ENCODE data around the gene EPSTI1. TPM values are rescaled to one million over a fixed set of nuclear protein-coding genes. Genes with fewer than 3 reads are reported as not detected.
A peak's percentile ranks its signal among the peaks of the same experiment; 100 is the strongest.

EPSTI1 gene
- total and polyA plus RNA-seq, 10 of the 15 experiments (the other 5 are each of a cell fraction or from before 2014, with no cell fraction given), result 4.7 to 32.0 (median 24.2) TPM

DNA sequence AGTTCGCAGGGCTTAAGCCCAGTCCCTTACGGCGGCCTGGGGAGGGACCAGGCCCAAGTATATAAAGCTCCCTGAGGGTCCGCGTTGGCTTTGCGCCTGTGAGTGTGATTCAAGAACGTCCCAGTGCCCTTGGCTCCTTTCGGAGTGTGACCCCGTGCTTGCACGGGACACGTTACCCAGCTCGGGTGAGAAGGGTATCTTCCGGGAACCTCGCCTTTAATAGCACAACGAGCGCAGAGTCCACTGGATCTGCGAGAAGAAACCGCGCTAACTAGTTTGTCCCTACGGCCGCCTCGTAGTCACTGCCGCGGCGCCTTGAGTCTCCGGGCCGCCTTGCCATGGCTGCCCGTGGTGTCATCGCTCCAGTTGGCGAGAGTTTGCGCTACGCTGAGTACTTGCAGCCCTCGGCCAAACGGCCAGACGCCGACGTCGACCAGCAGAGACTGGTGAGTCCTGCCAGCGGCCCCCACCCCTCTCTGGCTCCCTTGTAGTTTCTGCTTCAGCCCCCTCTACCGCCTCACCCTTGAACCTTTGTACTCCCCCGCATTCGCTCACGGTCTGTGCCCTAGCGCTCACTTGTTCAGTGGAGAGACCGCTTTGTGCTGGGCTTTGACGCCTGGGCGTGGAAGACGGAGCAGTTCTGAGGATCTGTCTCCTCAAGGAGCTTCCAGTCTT lies 31.4 kb upstream of the EPSTI1 start, which contains the start of gene DNAJC15:
Gene DNAJC15 (plus strand): TSS at position 298 of the 675 bp plus-strand sequence. CDS start 41 bp downstream, at position 339.
- Histone ChIP-seq H3K79me2 (ENCODE audit: control insufficient read depth, insufficient read depth, low read length) (peaks cover 30% of the 10 kb centered on the region), H3K4me1 (ENCODE audit: control insufficient read depth, insufficient read depth, low read length) (peaks cover 6% of the 10 kb centered on the region), H3K9ac (ENCODE audit: control insufficient read depth, insufficient read depth, low read length) (peak within 1 kb of the TSS; percentile 92), H4K20me1 (ENCODE audit: control insufficient read depth, insufficient read depth) (no peaks in the 10 kb centered on the region), H3K27me3 (replicated peaks in 1 of 2; ENCODE audit: control insufficient read depth in 2 of 2, insufficient read depth in 2 of 2, low read length in 1 of 2) (no peaks in the 10 kb centered on the region), H3K9me3 (replicated peaks; ENCODE audit: control insufficient read depth, insufficient read depth, low read length) (no peaks in the 10 kb centered on the region), H2AFZ (ENCODE audit: control insufficient read depth, low read depth, low read length) (peak within 1 kb of the TSS; percentile 78), H3K4me2 (ENCODE audit: control insufficient read depth, insufficient read depth) (peak within 1 kb of the TSS; percentile 82), H3K36me3 (ENCODE audit: control insufficient read depth in 2 of 2, insufficient read depth in 2 of 2, low read length in 1 of 2) (no peaks in the 10 kb centered on the region), H3K27ac (ENCODE audit: control insufficient read depth, insufficient read depth) (peak within 1 kb of the TSS; percentile 83), H3K4me3 (peak within 1 kb of the TSS; percentile 93)
- in situ Hi-C loops (cut with MboI), result no loop called here
- no TSS peak for BruUV-seq (replicated peaks)
- under 1% methylated on average over 46 of the region's 48 CpGs for WGBS (ENCODE audit: insufficient coverage, insufficient replicate concordance, low lambda C conversion rate, missing lambda C conversion rate)
- ATAC-seq, result peak; percentile 89
- SMC1A ChIA-PET (ENCODE audit: uncharacterized antibody, unreplicated experiment), result interaction anchor here (0.6 to 11.8 kb wide), 26 partner anchors 8 to 146 kb away, joined by 3 to 150 read pairs (median 4); partner anchors contain the start of gene EPSTI1
- intact Hi-C loops (cut with micrococcal nuclease; ENCODE audit: unreplicated experiment), result loop anchor here (1.0 kb wide), 2 partner anchors 31 to 53 kb away; partner anchors contain the start of gene EPSTI1
- RAD21 ChIA-PET (ENCODE audit: unreplicated experiment), result interaction anchor here (0.7 to 5.2 kb wide), 17 partner anchors 8 to 110 kb away, joined by 3 to 33 read pairs (median 5); partner anchors contain the start of gene EPSTI1
- CTCF ChIA-PET, result interaction anchor here (0.6 to 3.2 kb wide), 18 partner anchors 8 to 109 kb away, joined by 3 to 17 read pairs (median 3); no protein-coding TSS in a partner anchor
- POLR2A ChIA-PET, result interaction anchor here (1.1 to 5.5 kb wide), 5 partner anchors 23 to 37 kb away, joined by 3 to 49 read pairs (median 8); partner anchors contain the start of gene EPSTI1
- peak; percentile 57 for DNase-seq (ENCODE audit: low read depth, low spot score)
- FAIRE-seq, result peak; percentile 35
- TF ChIP-seq EGR1 (IDR thresholded peaks at IDR 0.05; ENCODE audit: borderline replicate concordance in 1 of 2, low read depth in 2 of 2, low read length in 2 of 2), result peak; percentile 48 to 98
- TF ChIP-seq SRF (IDR thresholded peaks at IDR 0.05; ENCODE audit: low read depth in 2 of 2, low read length in 2 of 2), result no peak
- TF ChIP-seq IRF4 (IDR thresholded peaks at IDR 0.05; ENCODE audit: low read depth, low read length), result no peak
- TF ChIP-seq, protein P1, sequence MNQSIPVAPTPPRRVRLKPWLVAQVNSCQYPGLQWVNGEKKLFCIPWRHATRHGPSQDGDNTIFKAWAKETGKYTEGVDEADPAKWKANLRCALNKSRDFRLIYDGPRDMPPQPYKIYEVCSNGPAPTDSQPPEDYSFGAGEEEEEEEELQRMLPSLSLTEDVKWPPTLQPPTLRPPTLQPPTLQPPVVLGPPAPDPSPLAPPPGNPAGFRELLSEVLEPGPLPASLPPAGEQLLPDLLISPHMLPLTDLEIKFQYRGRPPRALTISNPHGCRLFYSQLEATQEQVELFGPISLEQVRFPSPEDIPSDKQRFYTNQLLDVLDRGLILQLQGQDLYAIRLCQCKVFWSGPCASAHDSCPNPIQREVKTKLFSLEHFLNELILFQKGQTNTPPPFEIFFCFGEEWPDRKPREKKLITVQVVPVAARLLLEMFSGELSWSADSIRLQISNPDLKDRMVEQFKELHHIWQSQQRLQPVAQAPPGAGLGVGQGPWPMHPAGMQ (IDR thresholded peaks at IDR 0.05; ENCODE audit: borderline replicate concordance), result no peak
- no peak for TF ChIP-seq SMC3 (IDR thresholded peaks at IDR 0.05; ENCODE audit: borderline replicate concordance, low read length)
- TF ChIP-seq CBX5 (IDR thresholded peaks at IDR 0.05; ENCODE audit: low read depth), result peak; percentile 71; the same call in 1 of the 2 replicates
- no peak for TF ChIP-seq MXI1 (IDR thresholded peaks at IDR 0.05; ENCODE audit: low read depth, low read length)
- TF ChIP-seq ZNF274 (IDR thresholded peaks at IDR 0.05; ENCODE audit: insufficient read depth, insufficient read length), result no peak
- no peak for TF ChIP-seq MTA3 (IDR thresholded peaks at IDR 0.05; ENCODE audit: borderline replicate concordance, low read length)
- TF ChIP-seq NFXL1 (IDR thresholded peaks at IDR 0.05; ENCODE audit: borderline replicate concordance), result no peak
- TF ChIP-seq, protein P2, sequence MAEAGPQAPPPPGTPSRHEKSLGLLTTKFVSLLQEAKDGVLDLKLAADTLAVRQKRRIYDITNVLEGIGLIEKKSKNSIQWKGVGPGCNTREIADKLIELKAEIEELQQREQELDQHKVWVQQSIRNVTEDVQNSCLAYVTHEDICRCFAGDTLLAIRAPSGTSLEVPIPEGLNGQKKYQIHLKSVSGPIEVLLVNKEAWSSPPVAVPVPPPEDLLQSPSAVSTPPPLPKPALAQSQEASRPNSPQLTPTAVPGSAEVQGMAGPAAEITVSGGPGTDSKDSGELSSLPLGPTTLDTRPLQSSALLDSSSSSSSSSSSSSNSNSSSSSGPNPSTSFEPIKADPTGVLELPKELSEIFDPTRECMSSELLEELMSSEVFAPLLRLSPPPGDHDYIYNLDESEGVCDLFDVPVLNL (IDR thresholded peaks at IDR 0.05; ENCODE audit: low read depth, low read length), result no peak
- peak; percentile 83 for TF ChIP-seq NR2C1 (IDR thresholded peaks at IDR 0.05)
- peak; percentile 70 to 79; a peak in 3 of 4 replicates for TF ChIP-seq BHLHE40 (IDR thresholded peaks at IDR 0.05; ENCODE audit: borderline replicate concordance in 1 of 2, low read depth in 2 of 2, low read length in 1 of 2)
- TF ChIP-seq, protein P3, sequence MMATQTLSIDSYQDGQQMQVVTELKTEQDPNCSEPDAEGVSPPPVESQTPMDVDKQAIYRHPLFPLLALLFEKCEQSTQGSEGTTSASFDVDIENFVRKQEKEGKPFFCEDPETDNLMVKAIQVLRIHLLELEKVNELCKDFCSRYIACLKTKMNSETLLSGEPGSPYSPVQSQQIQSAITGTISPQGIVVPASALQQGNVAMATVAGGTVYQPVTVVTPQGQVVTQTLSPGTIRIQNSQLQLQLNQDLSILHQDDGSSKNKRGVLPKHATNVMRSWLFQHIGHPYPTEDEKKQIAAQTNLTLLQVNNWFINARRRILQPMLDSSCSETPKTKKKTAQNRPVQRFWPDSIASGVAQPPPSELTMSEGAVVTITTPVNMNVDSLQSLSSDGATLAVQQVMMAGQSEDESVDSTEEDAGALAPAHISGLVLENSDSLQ (IDR thresholded peaks at IDR 0.05), result no peak
- TF ChIP-seq EP300 (IDR thresholded peaks at IDR 0.05; ENCODE audit: borderline replicate concordance in 1 of 2, control insufficient read depth in 1 of 2, low read depth in 2 of 2, low read length in 2 of 2), result no peak
- TF ChIP-seq, protein P4, sequence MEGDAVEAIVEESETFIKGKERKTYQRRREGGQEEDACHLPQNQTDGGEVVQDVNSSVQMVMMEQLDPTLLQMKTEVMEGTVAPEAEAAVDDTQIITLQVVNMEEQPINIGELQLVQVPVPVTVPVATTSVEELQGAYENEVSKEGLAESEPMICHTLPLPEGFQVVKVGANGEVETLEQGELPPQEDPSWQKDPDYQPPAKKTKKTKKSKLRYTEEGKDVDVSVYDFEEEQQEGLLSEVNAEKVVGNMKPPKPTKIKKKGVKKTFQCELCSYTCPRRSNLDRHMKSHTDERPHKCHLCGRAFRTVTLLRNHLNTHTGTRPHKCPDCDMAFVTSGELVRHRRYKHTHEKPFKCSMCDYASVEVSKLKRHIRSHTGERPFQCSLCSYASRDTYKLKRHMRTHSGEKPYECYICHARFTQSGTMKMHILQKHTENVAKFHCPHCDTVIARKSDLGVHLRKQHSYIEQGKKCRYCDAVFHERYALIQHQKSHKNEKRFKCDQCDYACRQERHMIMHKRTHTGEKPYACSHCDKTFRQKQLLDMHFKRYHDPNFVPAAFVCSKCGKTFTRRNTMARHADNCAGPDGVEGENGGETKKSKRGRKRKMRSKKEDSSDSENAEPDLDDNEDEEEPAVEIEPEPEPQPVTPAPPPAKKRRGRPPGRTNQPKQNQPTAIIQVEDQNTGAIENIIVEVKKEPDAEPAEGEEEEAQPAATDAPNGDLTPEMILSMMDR (IDR thresholded peaks at IDR 0.05 in 2 of 3, conservative IDR thresholded peaks at IDR 0.05 in 1 of 3; ENCODE audit: control insufficient read depth in 2 of 3, extremely low read depth in 1 of 3, insufficient read depth in 1 of 3, low read depth in 3 of 3, low read length in 3 of 3), result peak; percentile 22 to 31 (median 30); a peak in 3 of 6 replicates
- no peak for TF ChIP-seq KAT2A (conservative IDR thresholded peaks at IDR 0.05; ENCODE audit: control insufficient read depth, low read depth, low read length)

Data from GM12878 (cell line).